ENCODE data around the gene CACHD1.
A peak's percentile ranks its signal among the peaks of the same experiment; 100 is the strongest.

CACHD1 gene

DNA sequence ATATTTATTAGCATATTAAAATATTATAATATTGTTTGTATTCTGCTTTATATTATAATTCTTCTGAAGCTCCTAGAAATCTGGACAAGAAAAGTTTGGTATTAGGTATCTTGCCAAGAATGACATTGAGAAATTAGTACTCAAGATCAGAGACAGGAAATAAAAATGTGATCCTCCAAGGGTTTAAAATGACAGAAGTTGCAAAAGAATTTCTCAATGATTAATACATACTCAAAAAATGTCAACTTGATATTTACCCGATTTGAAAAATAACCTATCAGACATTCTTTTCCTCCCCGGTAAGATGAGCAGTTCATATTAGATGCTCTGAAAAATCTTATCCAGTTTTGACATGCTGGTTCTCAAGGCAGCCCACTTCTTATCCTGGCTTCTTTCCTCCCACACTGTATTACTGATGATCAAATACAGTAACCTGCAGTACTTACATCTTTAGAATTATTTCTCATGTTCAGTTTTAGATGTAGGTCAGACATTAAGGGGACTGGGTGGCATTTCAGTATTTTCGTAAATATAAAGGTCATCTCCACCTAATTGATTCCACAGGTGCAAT is 55.3 kb downstream of the CACHD1 start:
- no peak for DNase-seq

DNA sequence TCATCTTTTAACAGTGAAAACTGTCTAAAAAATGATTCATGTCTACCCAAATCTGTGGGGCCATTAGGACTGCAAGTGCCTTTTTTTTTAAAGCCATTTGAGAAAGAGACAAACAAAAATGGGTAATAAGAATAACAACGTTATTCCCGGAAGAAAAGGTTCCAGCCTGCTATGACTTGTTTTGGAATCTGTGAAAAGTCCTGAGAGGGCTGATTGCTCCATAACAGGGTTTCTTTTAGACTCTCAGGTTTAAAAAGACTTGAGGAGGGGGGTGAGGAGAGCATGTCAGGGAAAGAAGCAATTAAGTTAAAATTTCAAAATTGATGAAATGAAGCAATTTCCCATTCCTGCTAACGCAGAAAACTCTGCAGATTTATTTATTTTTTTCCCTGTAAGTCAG is 56.4 kb downstream of the CACHD1 start:
- DNase-seq, result no peak

DNA sequence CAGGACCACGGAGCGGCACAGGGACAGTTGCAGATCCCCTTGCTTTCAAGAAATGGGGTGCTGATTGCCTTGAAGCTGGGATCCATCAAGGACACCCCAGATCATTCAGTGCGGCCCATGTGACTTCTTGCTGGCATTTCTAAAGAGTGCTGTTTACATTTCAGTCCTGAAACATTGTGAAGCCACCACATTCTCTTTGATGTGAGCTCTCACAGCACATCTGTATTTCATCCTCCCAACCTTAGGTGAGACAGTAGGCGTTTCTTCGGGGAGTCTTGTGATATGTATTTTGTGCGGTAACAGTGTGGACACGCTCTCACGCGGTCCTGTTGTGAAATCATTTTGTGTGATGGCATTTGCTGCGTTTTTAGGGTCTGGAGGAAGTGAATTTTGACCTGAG is 57.2 kb downstream of the CACHD1 start:
- no peak for DNase-seq

DNA sequence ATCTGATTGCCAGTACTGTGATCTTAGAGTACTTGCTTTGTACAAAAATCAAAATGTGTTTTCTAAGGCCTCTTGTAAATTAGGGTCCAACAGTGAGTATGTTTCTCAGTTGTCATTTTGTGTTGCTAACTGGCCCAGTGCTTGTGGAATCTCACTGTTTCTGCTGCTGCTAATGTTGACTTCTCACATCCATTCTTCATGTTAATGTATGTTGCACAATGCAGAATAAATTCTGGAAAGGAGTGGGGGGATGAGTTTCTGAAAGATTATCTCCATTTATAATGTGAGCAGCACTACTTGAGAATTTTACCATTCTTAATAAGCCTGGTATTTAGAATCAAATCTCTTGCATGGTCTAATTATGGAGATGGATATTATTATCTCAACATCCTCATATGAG is 57.9 kb downstream of the CACHD1 start:
- DNase-seq, result no peak

DNA sequence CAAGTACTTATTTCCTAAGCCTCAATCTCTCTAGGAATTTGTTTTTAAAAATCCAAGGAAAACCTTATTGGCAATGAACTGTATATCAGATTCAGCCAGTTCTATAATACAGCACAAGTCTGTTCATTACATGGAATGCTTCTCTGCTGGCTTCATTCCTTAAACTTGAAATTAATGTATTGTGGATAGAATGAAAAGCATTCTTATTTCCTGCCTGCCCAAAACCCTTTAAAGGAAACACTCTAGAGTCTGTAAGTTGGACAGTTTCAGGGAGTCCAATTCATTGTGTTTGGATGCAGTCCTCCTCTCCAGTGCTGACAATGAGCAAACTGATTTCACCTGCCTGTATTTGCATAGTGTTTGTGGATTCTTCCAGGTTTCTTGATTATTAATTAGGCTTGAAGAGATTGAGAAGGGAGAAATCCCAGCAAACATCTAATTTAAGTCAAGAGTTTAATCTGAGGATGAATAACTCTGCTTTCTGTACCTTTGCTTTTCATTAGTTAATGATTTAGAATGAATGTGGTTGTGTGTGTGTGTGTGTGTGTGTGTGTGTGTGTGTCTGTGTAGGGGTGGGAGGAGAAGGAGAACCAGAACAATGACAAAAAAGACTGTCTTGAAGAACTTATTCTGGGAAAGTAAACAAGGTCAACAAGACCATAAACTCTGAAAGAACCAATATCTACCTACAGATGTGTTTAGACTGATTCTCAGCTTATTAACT is 61.2 kb downstream of the CACHD1 start:
- peak in 1 of 3 experiments; percentile 48 for DNase-seq

DNA sequence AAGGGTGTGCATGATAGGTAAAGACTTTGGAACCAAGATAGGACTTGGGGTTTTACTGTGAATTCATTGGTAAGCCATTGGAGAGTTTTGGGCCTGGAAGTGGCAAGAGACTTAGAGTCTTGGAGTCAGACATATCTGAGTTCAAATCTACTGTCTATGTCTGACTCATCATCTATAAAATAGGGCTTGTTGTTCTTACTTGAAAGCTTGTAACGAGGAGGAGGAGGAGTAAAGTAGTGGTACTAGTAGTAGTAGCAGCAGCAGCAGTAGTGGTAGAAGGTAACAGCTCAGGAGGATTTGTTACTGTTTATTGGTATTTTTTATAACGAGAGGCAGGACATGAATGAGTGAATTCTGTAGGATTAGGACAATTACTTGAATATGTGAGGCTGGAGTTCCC is 62.7 kb downstream of the CACHD1 start:
- no peak for DNase-seq

DNA sequence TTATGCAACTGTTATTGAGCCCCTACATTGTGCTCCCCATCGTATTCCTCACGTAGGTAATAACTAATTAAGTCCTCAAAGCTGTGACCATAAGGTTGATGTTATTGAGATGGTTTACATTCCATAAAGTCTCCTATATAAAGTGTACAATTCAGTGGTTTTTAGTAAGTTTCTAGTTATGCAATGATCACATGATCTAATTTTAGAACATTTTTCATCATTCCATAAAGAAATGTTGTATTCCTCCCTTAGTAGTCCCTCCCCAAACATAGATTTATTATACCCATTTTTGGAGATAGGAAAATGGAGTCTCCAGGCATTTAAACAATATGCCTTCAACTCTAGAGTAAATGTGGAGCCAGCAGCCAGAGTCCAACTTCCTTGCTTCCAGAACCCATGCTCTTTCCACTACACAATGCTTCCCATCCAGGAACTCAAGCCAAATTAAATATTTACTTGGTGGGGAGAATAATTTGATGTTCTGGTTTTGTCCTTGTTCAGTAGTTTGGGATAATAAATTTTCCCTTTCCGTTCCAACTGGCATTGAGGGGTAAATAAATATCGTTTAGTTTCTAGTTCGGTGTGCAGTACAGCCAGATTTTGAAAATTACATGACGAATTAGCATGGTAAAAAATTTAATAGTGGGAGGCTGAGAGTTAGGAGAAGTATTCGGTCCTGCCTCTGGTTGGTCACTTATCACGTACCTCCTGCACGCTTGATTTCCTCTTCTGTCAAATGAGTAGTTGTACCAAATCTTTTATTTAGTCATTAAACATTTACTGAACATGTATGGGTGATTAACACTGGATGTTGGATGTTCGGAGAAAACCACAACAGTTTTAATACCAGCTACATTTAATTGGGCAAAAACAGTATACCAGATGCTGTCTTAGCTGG is 66.3 kb downstream of the CACHD1 start:
- peak in 2 of 3 experiments; percentile 63 to 75 for DNase-seq

DNA sequence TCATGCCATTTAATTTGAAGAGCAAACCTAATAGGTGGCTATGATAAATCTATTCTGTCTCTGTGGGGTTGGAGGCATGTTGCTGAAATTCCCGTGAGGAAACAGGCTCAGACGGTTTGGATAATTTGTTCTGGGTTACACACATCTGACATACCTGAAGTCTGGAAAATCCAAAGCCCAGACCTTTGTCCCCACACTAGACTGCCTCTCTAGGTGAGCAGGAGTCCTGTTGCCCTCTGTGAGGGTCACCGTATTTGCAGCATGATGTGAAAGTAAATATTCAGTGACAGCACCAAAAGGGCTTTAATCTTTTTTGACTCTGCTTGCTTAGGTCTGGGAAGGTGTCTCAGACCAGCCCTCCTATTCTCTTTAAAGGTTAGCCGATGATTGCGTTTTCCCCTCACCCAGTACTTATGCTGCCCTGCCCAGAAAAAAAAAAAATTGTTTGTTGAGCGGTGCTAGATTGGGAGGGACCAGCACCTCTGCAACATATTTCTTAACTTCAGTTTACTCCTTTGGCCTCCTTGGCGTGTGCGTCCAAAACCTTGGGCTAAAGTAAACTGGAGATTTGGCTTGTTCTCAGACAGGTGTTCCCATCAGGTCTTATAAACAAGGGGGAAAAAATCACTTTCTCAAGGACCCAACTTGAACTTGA is 67.0 kb downstream of the CACHD1 start:
- peak in 1 of 3 experiments; percentile 75 for DNase-seq

DNA sequence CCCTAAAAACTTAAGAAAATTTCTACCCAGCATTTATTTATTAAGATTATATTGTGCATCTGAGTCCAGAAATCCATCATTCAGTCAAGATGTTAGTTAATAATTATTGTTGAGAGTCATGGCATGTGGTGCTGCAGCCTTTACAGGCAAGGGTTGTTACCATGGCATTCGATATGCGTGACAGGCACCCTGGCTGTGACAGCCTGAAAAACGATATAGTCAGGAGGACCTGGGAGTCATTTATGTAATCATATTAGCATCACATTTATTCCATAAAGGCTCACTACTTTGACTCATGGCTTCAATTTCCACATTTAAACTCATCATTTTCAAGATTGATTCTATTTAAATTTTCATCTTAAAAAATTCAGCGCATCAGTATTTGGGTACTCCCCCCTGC is 68.0 kb downstream of the CACHD1 start:
- DNase-seq, result peak in 2 of 3 experiments; percentile 16 to 66

DNA sequence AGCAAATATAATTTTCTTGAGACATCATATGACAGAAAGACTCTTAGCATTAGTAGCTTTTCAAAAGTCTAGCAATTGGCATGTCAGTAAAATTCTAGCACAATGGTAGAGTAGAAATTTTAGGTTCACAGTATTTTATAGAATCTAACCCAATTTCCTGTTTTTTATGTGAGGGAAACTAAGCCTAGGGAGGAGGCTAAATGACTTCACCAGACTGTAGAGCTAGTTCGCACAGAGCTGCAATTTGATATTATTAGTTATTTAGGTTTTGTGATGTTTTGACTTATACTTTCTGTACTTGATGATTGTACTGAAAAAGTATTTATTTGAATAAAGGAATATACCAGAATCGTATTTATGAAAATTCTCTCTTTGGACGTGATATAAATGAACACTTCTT is 68.5 kb downstream of the CACHD1 start:
- no peak for DNase-seq

DNA sequence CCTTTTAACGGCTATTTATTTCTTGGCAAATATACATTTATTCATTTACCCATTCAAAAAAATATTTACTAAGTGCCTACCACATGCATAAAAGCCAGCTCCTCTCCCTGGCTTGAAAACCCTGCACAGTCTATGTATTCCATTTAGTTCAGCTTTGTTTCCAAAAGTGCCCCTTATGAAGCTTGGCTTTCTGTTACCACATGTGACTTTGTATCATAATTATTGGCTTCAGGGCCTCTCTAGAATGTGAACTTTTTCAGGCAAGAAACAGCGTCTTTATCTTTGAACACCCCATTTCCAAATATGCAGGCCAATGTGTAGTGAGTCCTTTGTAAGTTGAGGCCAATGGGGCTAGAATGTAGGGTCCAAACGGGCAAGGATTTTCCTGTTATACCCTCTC is 69.4 kb downstream of the CACHD1 start:
- DNase-seq, result no peak

DNA sequence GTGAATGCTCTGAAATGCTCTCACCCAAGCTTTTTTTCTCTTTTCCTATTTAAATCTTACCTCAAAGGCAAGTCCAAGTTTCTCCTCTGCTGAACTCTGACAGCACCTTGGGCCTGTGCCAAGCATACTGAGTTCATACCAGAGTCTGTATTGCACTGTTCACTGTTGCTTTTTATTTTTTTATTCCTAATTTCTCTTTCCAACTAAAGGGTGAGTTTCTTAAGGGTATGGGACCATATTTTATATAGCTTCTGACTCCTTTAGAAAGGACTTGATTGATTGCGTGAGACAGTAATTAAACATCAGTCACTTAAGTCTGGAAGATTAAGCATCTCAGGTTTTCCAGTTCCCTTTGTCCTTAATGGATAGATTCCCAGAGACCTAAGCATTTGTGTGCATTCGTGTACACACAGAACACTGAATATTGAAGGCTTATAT is 69.9 kb downstream of the CACHD1 start:
- DNase-seq, result peak in 1 of 3 experiments; percentile 60

DNA sequence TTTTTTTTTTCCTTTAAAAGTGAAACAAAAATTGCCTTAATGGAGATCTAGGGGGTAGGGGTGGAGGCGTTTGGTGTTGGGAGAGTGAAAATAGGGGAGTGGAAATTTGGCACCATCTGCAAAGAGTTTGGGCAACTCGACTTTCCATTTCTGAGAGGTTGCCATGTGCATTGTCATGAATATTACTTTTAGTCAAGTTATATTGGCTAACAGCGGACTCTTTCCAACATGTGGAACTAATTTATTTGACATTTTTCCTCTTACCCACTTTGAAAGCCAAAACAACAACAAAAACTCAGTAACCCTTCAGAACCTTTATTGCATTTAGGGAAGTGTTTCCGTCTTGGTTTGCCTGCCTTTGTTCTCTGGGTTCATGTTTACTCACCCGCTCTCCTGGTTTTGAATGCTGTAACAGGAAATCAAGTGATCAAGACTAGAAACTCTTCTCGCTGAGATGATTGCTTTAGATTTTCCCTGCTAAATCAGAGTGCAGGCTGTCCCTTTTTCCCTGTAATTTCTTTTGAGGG is 70.4 kb downstream of the CACHD1 start:
- DNase-seq, result peak in 1 of 3 experiments; percentile 51

DNA sequence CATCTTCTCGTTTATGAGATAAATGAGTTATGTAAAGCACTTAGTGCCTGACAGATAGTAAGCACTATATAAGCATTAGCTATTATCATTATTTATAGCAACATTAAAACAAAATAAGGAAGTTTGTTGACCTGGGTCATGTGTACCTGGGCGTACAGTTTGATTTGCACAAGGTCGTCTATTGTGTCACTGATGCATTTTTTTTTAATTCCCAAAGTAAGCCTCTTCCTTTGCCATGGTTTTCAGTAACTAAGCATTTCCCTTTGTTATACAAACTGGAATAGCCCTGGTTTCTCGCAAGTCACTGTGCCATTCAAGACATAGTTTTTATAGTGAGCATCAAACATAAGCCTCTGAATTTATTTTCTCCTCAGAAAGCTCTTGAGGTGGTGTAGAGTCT is 72.2 kb downstream of the CACHD1 start:
- no peak for DNase-seq

DNA sequence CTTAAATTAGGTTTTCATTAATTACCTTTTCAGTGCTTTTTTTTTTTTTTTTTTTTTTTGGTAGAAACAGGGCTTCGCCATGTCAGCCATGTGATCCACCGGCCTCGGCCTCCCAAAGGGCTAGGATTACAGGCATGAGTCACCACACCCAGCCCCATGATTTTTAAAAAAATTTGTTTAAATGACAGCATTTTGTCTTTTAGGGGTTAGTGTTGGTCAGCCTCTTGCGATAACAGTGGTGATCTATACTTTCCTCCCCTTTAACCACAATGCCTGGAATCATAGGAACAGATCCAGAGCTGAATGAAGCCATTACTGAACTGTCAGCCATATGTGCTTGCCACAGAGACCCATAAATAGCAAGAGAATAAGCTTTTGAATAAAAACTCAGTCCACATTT is 73.9 kb downstream of the CACHD1 start:
- no peak for DNase-seq

DNA sequence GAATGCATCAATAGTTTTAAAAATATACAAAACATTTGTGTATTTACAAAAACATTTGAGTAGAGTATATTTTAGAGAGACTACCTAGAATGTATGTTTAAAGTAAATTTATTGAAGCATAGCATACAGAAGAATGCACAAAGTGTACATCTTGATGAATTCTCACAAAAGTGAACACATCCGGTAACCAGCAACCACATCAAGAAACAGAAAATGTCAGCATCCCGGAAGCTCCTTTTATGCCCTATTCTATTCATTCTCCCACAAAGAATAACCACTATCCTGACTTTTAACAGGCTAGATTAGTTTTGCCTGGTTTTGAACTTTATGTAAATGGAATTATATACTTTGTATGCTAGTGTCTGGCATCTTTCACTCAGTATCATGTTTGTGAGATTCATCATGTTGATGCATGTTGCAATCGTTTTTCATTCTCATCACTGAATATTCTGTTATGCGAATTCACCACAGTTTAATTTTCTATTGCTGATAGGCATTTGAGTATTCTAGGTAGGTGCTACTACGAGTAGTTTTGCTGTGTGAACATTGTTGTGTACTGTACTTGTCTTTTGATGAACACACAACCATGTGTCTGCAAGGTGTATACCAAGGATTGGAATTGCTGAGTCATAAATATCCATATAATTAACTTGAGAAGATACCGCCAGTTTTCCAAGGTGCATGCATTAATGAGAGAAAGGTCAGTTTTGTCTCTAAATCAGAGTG is 75.4 kb downstream of the CACHD1 start:
- peak in 1 of 3 experiments; percentile 8 for DNase-seq

DNA sequence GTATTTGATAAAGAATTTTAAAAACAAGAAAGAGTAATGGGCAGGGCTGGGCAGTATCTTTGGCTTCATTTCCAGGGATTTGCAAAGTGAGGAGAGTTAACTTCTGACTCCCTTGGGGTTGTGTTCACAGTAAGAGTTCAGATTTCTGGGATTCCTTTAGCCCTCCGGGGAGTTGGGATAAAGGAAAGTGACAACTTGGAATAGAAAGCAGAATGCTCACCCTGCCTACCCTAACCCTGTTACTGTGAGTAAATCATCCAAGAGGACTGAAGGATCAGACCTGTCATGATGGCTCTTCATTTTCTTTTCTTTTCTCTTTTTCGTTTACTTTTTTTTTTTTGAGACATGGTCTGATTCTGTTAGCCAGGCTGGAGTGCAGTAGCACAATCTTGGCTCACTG is 76.1 kb downstream of the CACHD1 start:
- DNase-seq, result no peak

DNA sequence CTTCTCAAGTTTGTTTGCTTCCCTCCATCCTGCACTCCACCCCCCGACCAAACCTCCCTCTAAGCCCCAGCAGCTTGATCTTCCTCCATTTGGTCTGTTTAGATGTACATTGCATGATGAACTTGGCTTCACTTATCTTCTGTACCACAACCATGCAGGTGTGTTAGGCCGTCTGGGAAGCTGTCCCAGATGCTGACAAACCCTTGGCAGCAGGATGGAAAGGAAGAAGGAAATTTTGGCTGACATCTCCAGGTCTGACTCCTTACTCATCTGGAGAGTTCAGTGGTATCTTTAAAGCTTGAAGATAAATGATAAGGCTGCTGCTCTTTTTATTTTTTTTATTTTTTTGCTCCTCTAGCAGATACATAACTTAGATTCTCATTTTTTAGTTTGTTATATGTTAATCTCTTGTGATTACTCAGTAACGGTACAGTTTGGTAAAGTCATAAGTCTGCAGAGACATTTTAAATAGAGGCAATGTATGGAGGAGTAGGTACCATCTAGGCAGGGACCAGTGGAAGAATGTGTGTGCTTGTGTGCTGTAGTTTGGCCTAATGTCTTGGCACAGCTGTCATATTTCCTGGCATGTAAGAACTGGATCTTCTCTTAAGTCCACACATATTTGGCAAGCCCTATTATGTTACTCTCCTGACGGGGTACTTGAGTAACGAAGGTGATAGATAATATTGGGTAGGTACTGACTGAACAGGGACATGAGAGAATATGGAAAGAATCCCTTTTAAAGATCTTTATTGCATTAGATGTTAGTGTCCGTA is 79.7 kb downstream of the CACHD1 start:
- peak in 1 of 3 experiments; percentile 31 for DNase-seq

DNA sequence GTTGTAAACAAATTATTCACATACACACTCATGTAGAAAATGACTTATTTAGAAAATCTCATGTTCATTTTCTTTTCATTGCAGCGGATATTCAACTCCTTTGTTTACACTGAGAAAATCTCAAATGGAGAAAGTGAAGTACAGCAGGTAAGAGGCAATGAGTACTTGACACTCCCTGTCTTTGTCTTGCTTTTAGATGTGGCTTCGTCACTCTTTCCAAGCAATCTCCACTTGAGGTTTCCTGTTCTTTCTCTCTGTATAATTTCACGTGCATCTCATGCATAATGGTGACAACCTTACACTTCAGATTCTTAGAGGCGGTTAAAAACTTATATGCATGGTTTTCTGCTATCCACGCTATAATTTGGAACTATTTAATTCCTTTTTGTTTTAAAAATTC is 80.6 kb downstream of the CACHD1 start:
- peak in 2 of 3 experiments; percentile 68 to 79 for DNase-seq

DNA sequence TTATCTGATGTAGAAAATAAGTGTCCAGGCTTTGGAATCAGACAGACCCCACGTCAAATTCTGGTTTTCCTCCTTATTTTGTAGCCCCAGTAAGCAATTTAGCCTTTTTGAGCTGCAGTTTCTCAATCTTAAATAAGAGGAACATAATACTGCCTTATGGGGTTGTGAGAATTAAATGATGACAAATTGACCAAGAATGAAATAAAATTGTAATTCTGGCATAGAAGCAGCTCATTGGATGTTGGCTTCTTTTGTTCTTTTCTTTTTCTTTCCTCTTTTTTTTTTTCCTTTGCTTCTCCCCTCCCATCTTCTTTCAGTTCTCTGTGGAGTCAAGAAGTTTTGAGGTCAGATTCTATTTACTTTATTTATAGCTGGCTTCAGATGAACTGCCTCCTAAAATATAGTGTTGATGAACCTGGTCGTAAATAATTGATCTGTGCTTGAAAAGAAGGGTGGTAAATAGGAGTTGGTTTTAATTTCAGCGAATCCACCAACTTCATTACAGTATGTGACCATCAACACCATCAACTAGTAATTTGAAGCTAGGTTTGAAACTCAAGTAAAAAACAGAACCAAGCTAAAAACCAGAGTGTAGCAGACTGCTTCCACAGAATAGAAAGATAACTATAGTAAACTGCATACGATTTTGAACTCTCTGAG is 81.1 kb downstream of the CACHD1 start:
- DNase-seq, result peak in 1 of 3 experiments; percentile 39

DNA sequence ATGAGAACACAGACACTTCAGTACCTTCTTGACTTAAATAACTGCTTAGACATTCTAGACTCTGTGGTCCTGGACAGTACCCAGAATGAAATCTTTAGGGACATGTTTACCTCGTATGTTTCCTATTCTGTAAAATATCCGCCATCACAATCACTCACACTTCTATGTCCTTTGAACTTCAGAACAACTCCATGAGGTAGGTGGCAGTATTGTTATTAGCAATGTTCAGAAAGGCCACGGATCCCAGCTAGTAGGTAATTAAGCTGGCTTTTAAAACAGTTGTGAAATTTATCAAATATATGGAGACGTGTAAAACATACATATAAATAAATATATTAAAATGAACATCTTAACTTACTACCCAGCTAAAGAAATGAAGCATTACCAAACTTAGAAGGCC is 83.4 kb downstream of the CACHD1 start:
- DNase-seq, result no peak
